GM12875 (cell line): ENCODE measurements around the gene FOXK1.

Source experiments
- H3K4me3 ChIP-seq: one replicate; pipeline ENCODE4 v1.5.1; 2011; ENCODE audit warnings: low read depth, low read length, control low read depth
- CTCF ChIP-seq: IDR thresholded peaks from 2 replicates; pipeline ENCODE4 v1.5.1; 2011; ENCODE audit warnings: low read depth, mild to moderate bottlenecking, control low read depth, inconsistent platforms, low read length, moderate library complexity, borderline replicate concordance; ENCODE audit not compliant: insufficient read depth

FOXK1 gene

GRCh38 chr7:4657640-4658417 is 24.3 kb upstream of the FOXK1 start:
- no peak overlapping the region for H3K4me3 ChIP-seq
- TF ChIP-seq CTCF = no peak

- no peak for TF ChIP-seq CTCF
- no peak overlapping the region for H3K4me3 ChIP-seq
Observed at GRCh38 chr7:4659551-4660286, 22.4 kb upstream of the FOXK1 start.

- H3K4me3 ChIP-seq = no peak overlapping the region
- no peak for TF ChIP-seq CTCF
Observed at GRCh38 chr7:4661871-4662270, 20.2 kb upstream of the FOXK1 start.

- no peak for TF ChIP-seq CTCF
- H3K4me3 ChIP-seq = no peak overlapping the region
Observed at GRCh38 chr7:4663239-4664018, 18.7 kb upstream of the FOXK1 start.

- H3K4me3 ChIP-seq = no peak overlapping the region
- TF ChIP-seq CTCF = no peak
Observed at GRCh38 chr7:4665661-4666060, 16.4 kb upstream of the FOXK1 start.

- H3K4me3 ChIP-seq = no peak overlapping the region
- TF ChIP-seq CTCF = no peak
Observed at GRCh38 chr7:4667776-4668509, 14.2 kb upstream of the FOXK1 start.
